ENCODE measurements around the gene ABCB6. TPM values are rescaled to one million over a fixed set of nuclear protein-coding genes. Genes with fewer than 3 reads are reported as not detected.

Gene ABCB6
- total RNA-seq, 2 donors from 2014 or later = 39.1 to 76.0 TPM

- H3K27ac Mint-ChIP-seq = no peak overlapping the region
- Histone ChIP-seq H3K4me3 (ENCODE audit: low read length) (no peak overlapping the region), H3K27ac (ENCODE audit: low read depth, low read length) (no peak overlapping the region), H3K9ac (ENCODE audit: extremely low read depth, low read length, poor library complexity, severe bottlenecking) (no peak overlapping the region), H3K4me1 (ENCODE audit: control insufficient read depth, insufficient read depth, low read length) (no peaks in the 10 kb centered on the region), H3K9me3 (ENCODE audit: control insufficient read depth, low read length) (no peaks in the 10 kb centered on the region), H3K36me3 (ENCODE audit: control insufficient read depth, insufficient read depth, low read length) (peaks cover 23% of the 10 kb centered on the region), H3K27me3 (ENCODE audit: control insufficient read depth, insufficient read depth, low read length, poor library complexity, severe bottlenecking) (no peaks in the 10 kb centered on the region)
- TF ChIP-seq CTCF (conservative IDR thresholded peaks at IDR 0.05) = no peak
- H3K4me1 Mint-ChIP-seq = no peaks in the 10 kb centered on the region
- no peak for DNase-seq
- WGBS, 2 experiments (ENCODE audit: insufficient coverage in 1 of 2, insufficient read length in 1 of 2) = 89 to 98% methylated on average over 6 to 7 of the region's 7 CpGs
- H3K27me3 Mint-ChIP-seq (ENCODE audit: insufficient read depth) = no peaks in the 10 kb centered on the region
- H3K4me3 Mint-ChIP-seq = no peak overlapping the region
- H3K36me3 Mint-ChIP-seq (ENCODE audit: low read depth) = peaks cover 16% of the 10 kb centered on the region
- H3K9me3 Mint-ChIP-seq = no peaks in the 10 kb centered on the region
Observed at GRCh38 chr2:219186754-219187456, 31.9 kb downstream of the ABCB6 start.

- Mint-ChIP-seq H3K36me3 (ENCODE audit: low read depth) (peaks cover 32% of the 10 kb centered on the region), H3K9me3 (no peaks in the 10 kb centered on the region), H3K4me3 (no peak overlapping the region), H3K4me1 (peaks cover 3% of the 10 kb centered on the region), H3K27me3 (ENCODE audit: insufficient read depth) (no peaks in the 10 kb centered on the region), H3K27ac (no peak overlapping the region)
- H3K27me3 ChIP-seq (ENCODE audit: control insufficient read depth, insufficient read depth, low read length, poor library complexity, severe bottlenecking) = no peaks in the 10 kb centered on the region
- 93 to 95% methylated on average over 2 of the region's 2 CpGs for WGBS, 2 experiments (ENCODE audit: insufficient coverage in 1 of 2, insufficient read length in 1 of 2)
- H3K4me3 ChIP-seq (ENCODE audit: low read length) = no peak overlapping the region
- H3K27ac ChIP-seq (ENCODE audit: low read depth, low read length) = no peak overlapping the region
- no peaks in the 10 kb centered on the region for H3K9me3 ChIP-seq (ENCODE audit: control insufficient read depth, low read length)
- H3K4me1 ChIP-seq (ENCODE audit: control insufficient read depth, insufficient read depth, low read length) = no peaks in the 10 kb centered on the region
- no peak overlapping the region for H3K9ac ChIP-seq (ENCODE audit: extremely low read depth, low read length, poor library complexity, severe bottlenecking)
- no peak for TF ChIP-seq CTCF (conservative IDR thresholded peaks at IDR 0.05)
- DNase-seq = no peak
- peaks cover 48% of the 10 kb centered on the region for H3K36me3 ChIP-seq (ENCODE audit: control insufficient read depth, insufficient read depth, low read length)
Observed at GRCh38 chr2:219184121-219184520, 34.6 kb downstream of the ABCB6 start.

GRCh38 chr2:219183151-219183772, 35.5 kb downstream of the ABCB6 start:
- no peak overlapping the region for H3K27ac Mint-ChIP-seq
- Histone ChIP-seq H3K4me3 (ENCODE audit: low read length) (no peak overlapping the region), H3K27ac (ENCODE audit: low read depth, low read length) (no peak overlapping the region), H3K4me1 (ENCODE audit: control insufficient read depth, insufficient read depth, low read length) (no peaks in the 10 kb centered on the region), H3K9me3 (ENCODE audit: control insufficient read depth, low read length) (no peaks in the 10 kb centered on the region), H3K9ac (ENCODE audit: extremely low read depth, low read length, poor library complexity, severe bottlenecking) (no peak overlapping the region), H3K36me3 (ENCODE audit: control insufficient read depth, insufficient read depth, low read length) (peaks cover 48% of the 10 kb centered on the region), H3K27me3 (ENCODE audit: control insufficient read depth, insufficient read depth, low read length, poor library complexity, severe bottlenecking) (no peaks in the 10 kb centered on the region)
- no peak for DNase-seq
- peaks cover 8% of the 10 kb centered on the region for H3K4me1 Mint-ChIP-seq
- H3K36me3 Mint-ChIP-seq (ENCODE audit: low read depth) = peaks cover 32% of the 10 kb centered on the region
- 90 to 97% methylated on average over 2 to 6 of the region's 6 CpGs for WGBS, 2 experiments (ENCODE audit: insufficient coverage in 1 of 2, insufficient read length in 1 of 2)
- H3K27me3 Mint-ChIP-seq (ENCODE audit: insufficient read depth) = no peaks in the 10 kb centered on the region
- no peak overlapping the region for H3K4me3 Mint-ChIP-seq
- H3K9me3 Mint-ChIP-seq = no peaks in the 10 kb centered on the region
- TF ChIP-seq CTCF (conservative IDR thresholded peaks at IDR 0.05) = no peak
